SK-N-SH (cell line): ENCODE results near the gene ZC3H18. TPM values are rescaled to one million over a fixed set of nuclear protein-coding genes. Genes with fewer than 3 reads are reported as not detected.
A peak's percentile ranks its signal among the peaks of the same experiment; 100 is the strongest.

ENCODE experiments used
- CTCF ChIP-seq: fragments of 200-600 bp; sonication (generic); IDR thresholded peaks from 2 replicates; pipeline ENCODE4 v1.6.1; 2017; ENCODE audit warnings: antibody characterized with exemption, mild to moderate bottlenecking, moderate library complexity
- ELF1 ChIP-seq: IDR thresholded peaks from 2 replicates; pipeline ENCODE4 v1.4.0; 2012
- GATA2 ChIP-seq: sonication (generic); formaldehyde crosslinking; IDR thresholded peaks from 2 replicates; pipeline ENCODE4 v1.5.0; 2020; ENCODE audit warnings: mild to moderate bottlenecking, missing genetic modification reagents
- IRF3 ChIP-seq: fragments of 150-350 bp; IDR thresholded peaks from 2 replicates; pipeline ENCODE4 v1.6.1; 2016; ENCODE audit warnings: mild to moderate bottlenecking, low read depth, low read length
- MAX ChIP-seq: IDR thresholded peaks from 2 replicates; pipeline ENCODE4 v1.4.0; 2012; ENCODE audit warnings: low read depth
- MEF2A ChIP-seq: IDR thresholded peaks from 2 replicates; pipeline ENCODE4 v1.4.0; 2012; ENCODE audit warnings: low read depth, borderline replicate concordance
- NFIC ChIP-seq: IDR thresholded peaks from 2 replicates; pipeline ENCODE4 v1.4.0; 2012; ENCODE audit warnings: borderline replicate concordance
- POLR2AphosphoS5 ChIP-seq: IDR thresholded peaks from 2 replicates; pipeline ENCODE4 v1.6.1; 2012; ENCODE audit warnings: low read depth, low read length
- RCOR1 ChIP-seq: fragments of 150-350 bp; IDR thresholded peaks from 2 replicates; pipeline ENCODE4 v1.6.1; 2017; ENCODE audit warnings: antibody characterized with exemption, low read length
- REST ChIP-seq: IDR thresholded peaks from 2 replicates; pipeline ENCODE4 v1.6.1; 2012; ENCODE audit warnings: mild to moderate bottlenecking, low read depth, low read length, moderate library complexity
- RXRA ChIP-seq: IDR thresholded peaks from 2 replicates; pipeline ENCODE4 v1.4.0; 2012; ENCODE audit warnings: low read depth, mild to moderate bottlenecking, borderline replicate concordance
- SMC3 ChIP-seq: IDR thresholded peaks from 2 replicates; pipeline ENCODE4 v1.6.1; 2012; ENCODE audit warnings: low read depth, low read length, improper control_type of control experiment
- TCF12 ChIP-seq: IDR thresholded peaks from 2 replicates; pipeline ENCODE4 v1.4.0; 2012
- TEAD4 ChIP-seq: IDR thresholded peaks from 2 replicates; pipeline ENCODE4 v1.4.0; 2012; ENCODE audit warnings: mild to moderate bottlenecking, borderline replicate concordance; ENCODE audit not compliant: insufficient read depth
- USF1 ChIP-seq: IDR thresholded peaks from 2 replicates; pipeline ENCODE4 v1.4.0; 2012; ENCODE audit warnings: low read depth, borderline replicate concordance
- USF2 ChIP-seq: fragments of 150-350 bp; IDR thresholded peaks from 2 replicates; pipeline ENCODE4 v1.6.1; 2017; ENCODE audit warnings: antibody characterized with exemption, low read length, low read depth, borderline replicate concordance
- YY1 ChIP-seq: IDR thresholded peaks from 2 replicates; pipeline ENCODE4 v1.4.0; 2012; ENCODE audit warnings: low read depth, mild to moderate bottlenecking
- ZBTB33 ChIP-seq: IDR thresholded peaks from 2 replicates; pipeline ENCODE4 v1.4.0; 2012; ENCODE audit warnings: low read depth, borderline replicate concordance
- polyA plus RNA-seq, 3 experiments: library from polyadenylated mRNA; depleted of rRNA; stranded (reverse); fragments of >200 nt; gene quantifications; 2 replicates each; pipeline ENCODE4 v1.2.3, GENCODE V29; 2012

The ZC3H18 gene
- polyA plus RNA-seq, 1 of the 3 experiments (the other 2 are of a cell fraction) = 32.7 TPM

GRCh38 chr16:88662843-88663606 is 92.8 kb downstream of the ZC3H18 start, which contains the start of gene MVD (continued):
- TF ChIP-seq CTCF = no peak
- TF ChIP-seq TEAD4 = no peak
- TF ChIP-seq RXRA = no peak
- no peak for TF ChIP-seq SMC3
- no peak for TF ChIP-seq MEF2A
- no peak for TF ChIP-seq RCOR1
- peak; percentile 73 for TF ChIP-seq POLR2AphosphoS5
- TF ChIP-seq USF2 = no peak
- TF ChIP-seq YY1 = no peak
- peak; percentile 60 for TF ChIP-seq MAX
- 0 out of 2 replicates have a peak, but pooled peaks have one; percentile 24 for TF ChIP-seq REST
- TF ChIP-seq GATA2 (CRISPR knock-in tag) = no peak
- no peak for TF ChIP-seq NFIC
- no peak for TF ChIP-seq USF1
- TF ChIP-seq IRF3 = peak; percentile 81
- peak; percentile 84 for TF ChIP-seq ELF1
- TF ChIP-seq TCF12 = no peak
- no peak for TF ChIP-seq ZBTB33
